CD4-positive, alpha-beta T cell (primary cell): ENCODE measurements around the gene KNG1. TPM values are rescaled to one million over a fixed set of nuclear protein-coding genes. Genes with fewer than 3 reads are reported as not detected.
"Not testable (repeated sequence)": the region's sequence is repeated elsewhere in the genome, so short reads cannot be mapped to it uniquely, and the experiment has no call there.

Source experiments
- ATAC-seq: fragments of 200-7000 bp; cut with Tn5 transposase; one replicate; pipeline ENCODE4 v1.10.0; 2022; ENCODE audit warnings: mild to moderate bottlenecking; ENCODE audit not compliant: poor library complexity
- CTCF ChIA-PET: fragments of 350-600 bp; sonication (Branson Sonifier 250); formaldehyde crosslinking; loops from one replicate; lab custom pipeline; 2021; ENCODE audit warnings: antibody characterized with exemption, inconsistent platforms; lab: Charles Lee
- POLR2A ChIA-PET: fragments of 350-600 bp; sonication (Branson Sonifier 250); formaldehyde crosslinking; loops from one replicate; lab custom pipeline; 2021; ENCODE audit warnings: antibody characterized with exemption, inconsistent platforms; lab: Charles Lee
- DNase-seq, 14 experiments: peaks; one replicate each; pipeline ENCODE4 v3.0.0-alpha.2; 2013 to 2020; ENCODE audit warnings: mixed read lengths in 2 of 14
- H3K27ac ChIP-seq, 2 donors: one replicate each; pipeline versions ENCODE4 v1.5.1 to v1.7.0; 2013; ENCODE audit warnings: low read length in 2 of 2, low read depth in 1 of 2, mild to moderate bottlenecking in 1 of 2
- H3K27me3 ChIP-seq, 2 experiments: 1 replicate in 1 of 2; 2 replicates in 1 of 2; pipeline versions ENCODE4 v1.6.1 to v1.7.0; 2013; ENCODE audit warnings: low read length in 2 of 2, control low read depth in 1 of 2, mild to moderate bottlenecking in 1 of 2, moderate library complexity in 1 of 2; ENCODE audit not compliant: insufficient read depth in 2 of 2, control insufficient read depth in 1 of 2
- H3K36me3 ChIP-seq: one replicate; pipeline ENCODE4 v1.6.1; 2013; ENCODE audit warnings: low read length, control low read depth; ENCODE audit not compliant: insufficient read depth
- H3K4me1 ChIP-seq: one replicate; pipeline ENCODE4 v1.6.1; 2013; ENCODE audit warnings: low read length, control low read depth; ENCODE audit not compliant: insufficient read depth
- H3K4me3 ChIP-seq: one replicate; pipeline ENCODE4 v1.5.1; 2013; ENCODE audit warnings: mild to moderate bottlenecking, low read length, moderate library complexity
- H3K9me3 ChIP-seq, 2 experiments: 1 replicate in 1 of 2; 2 replicates in 1 of 2; pipeline versions ENCODE4 v1.6.1 to v1.7.0; 2013; ENCODE audit warnings: low read length in 2 of 2, mild to moderate bottlenecking in 2 of 2, control low read depth in 1 of 2, moderate library complexity in 1 of 2; ENCODE audit not compliant: control insufficient read depth in 1 of 2, insufficient read depth in 1 of 2
- H3K27ac Mint-ChIP-seq: one replicate; pipeline ENCODE4 v1.8.0; 2020; ENCODE audit warnings: mixed read lengths
- H3K27me3 Mint-ChIP-seq: one replicate; pipeline ENCODE4 v1.8.0; 2021; ENCODE audit warnings: mixed read lengths
- H3K36me3 Mint-ChIP-seq: one replicate; pipeline ENCODE4 v1.8.0; 2021; ENCODE audit warnings: low read depth, mixed read lengths
- H3K4me1 Mint-ChIP-seq: one replicate; pipeline ENCODE4 v1.8.0; 2021; ENCODE audit warnings: low read depth, mixed read lengths
- H3K4me3 Mint-ChIP-seq: one replicate; pipeline ENCODE4 v1.8.0; 2020; ENCODE audit warnings: mild to moderate bottlenecking, mixed read lengths
- H3K9me3 Mint-ChIP-seq: one replicate; pipeline ENCODE4 v1.8.0; 2020; ENCODE audit warnings: mixed read lengths
- intact Hi-C, 2 experiments: fragments of 100-400 bp; cut with DNase I in 1 of 2; cut with micrococcal nuclease in 1 of 2; formaldehyde crosslinking; loops; one replicate each; pipeline versions ENCODE4 v1.15.1 to v1.9.0; 2023 to 2025; cut with DNase I, micrococcal nuclease
- total RNA-seq, 174 experiments: library from RNA in 2 of 174; stranded (reverse) in 2 of 174; gene quantifications; one replicate each; pipeline ENCODE4 v1.2.3 and lab custom pipeline; 2021 to 2026
- TF ChIP-seq, protein P1 (sequence below): fragments of 200-600 bp; IDR thresholded peaks from one replicate; pipeline ENCODE4 v1.8.0; 2022; ENCODE audit warnings: antibody characterized with exemption, mild to moderate bottlenecking

Gene KNG1
- total RNA-seq, 2 experiments from 2014 or later = not detected

GRCh38 chr3:186696522-186696921, 20.6 kb upstream of the KNG1 start:
- H3K27ac ChIP-seq = no peak overlapping the region
- no peaks in the 10 kb centered on the region for H3K36me3 Mint-ChIP-seq
- H3K4me1 Mint-ChIP-seq = no peaks in the 10 kb centered on the region
- DNase-seq (no peak), ATAC-seq (no peak)
- no peaks in the 10 kb centered on the region for H3K9me3 ChIP-seq
- ChIA-PET POLR2A (no interaction called here), CTCF (no interaction called here)
- H3K27ac Mint-ChIP-seq = no peak overlapping the region
- H3K27me3 ChIP-seq = no peaks in the 10 kb centered on the region
- TF ChIP-seq, protein P1, sequence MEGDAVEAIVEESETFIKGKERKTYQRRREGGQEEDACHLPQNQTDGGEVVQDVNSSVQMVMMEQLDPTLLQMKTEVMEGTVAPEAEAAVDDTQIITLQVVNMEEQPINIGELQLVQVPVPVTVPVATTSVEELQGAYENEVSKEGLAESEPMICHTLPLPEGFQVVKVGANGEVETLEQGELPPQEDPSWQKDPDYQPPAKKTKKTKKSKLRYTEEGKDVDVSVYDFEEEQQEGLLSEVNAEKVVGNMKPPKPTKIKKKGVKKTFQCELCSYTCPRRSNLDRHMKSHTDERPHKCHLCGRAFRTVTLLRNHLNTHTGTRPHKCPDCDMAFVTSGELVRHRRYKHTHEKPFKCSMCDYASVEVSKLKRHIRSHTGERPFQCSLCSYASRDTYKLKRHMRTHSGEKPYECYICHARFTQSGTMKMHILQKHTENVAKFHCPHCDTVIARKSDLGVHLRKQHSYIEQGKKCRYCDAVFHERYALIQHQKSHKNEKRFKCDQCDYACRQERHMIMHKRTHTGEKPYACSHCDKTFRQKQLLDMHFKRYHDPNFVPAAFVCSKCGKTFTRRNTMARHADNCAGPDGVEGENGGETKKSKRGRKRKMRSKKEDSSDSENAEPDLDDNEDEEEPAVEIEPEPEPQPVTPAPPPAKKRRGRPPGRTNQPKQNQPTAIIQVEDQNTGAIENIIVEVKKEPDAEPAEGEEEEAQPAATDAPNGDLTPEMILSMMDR = no peak
- H3K4me3 Mint-ChIP-seq = no peak overlapping the region
- H3K4me3 ChIP-seq = no peak overlapping the region
- intact Hi-C loops = no loop called here
- H3K9me3 Mint-ChIP-seq = no peaks in the 10 kb centered on the region
- peaks cover 17% of the 10 kb centered on the region for H3K27me3 Mint-ChIP-seq
- H3K4me1 ChIP-seq = no peaks in the 10 kb centered on the region
- no peaks in the 10 kb centered on the region for H3K36me3 ChIP-seq

DNA sequence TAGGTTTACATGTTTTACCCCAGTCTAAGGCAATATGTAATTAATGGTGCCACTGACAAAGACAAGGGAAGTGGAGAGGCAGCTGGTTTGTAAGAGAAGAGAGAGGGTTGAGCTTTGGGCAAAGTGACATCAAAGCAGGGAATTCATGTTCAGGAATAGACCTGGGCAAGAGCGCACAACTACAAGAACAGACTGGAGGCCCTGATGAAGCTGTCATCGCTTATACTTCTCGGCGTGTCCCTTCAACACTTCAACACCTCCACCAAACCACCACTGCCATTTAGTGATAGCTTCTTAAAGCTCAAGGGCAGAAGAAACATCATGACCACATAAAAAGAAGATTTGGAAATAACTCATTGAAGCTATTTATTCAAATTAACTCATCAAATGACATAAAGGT, 19.6 kb upstream of the KNG1 start:
- H3K36me3 Mint-ChIP-seq = no peaks in the 10 kb centered on the region
- Histone ChIP-seq H3K4me1 (no peaks in the 10 kb centered on the region), H3K27ac (no peak overlapping the region), H3K9me3 (no peaks in the 10 kb centered on the region), H3K36me3 (no peaks in the 10 kb centered on the region), H3K4me3 (no peak overlapping the region), H3K27me3 (no peaks in the 10 kb centered on the region)
- H3K27me3 Mint-ChIP-seq = peaks cover 10% of the 10 kb centered on the region
- no peak overlapping the region for H3K4me3 Mint-ChIP-seq
- no peaks in the 10 kb centered on the region for H3K4me1 Mint-ChIP-seq
- CTCF ChIA-PET = no interaction called here
- intact Hi-C loops = no loop called here
- no peak overlapping the region for H3K27ac Mint-ChIP-seq
- POLR2A ChIA-PET = no interaction called here
- ATAC-seq (no peak), DNase-seq (no peak)
- TF ChIP-seq, protein P1 = no peak
- H3K9me3 Mint-ChIP-seq = no peaks in the 10 kb centered on the region

- DNase-seq = no peak
- TF ChIP-seq, protein P1 = no peak
- Mint-ChIP-seq H3K27me3 (peaks cover 17% of the 10 kb centered on the region), H3K4me1 (no peaks in the 10 kb centered on the region), H3K36me3 (no peaks in the 10 kb centered on the region), H3K4me3 (no peak overlapping the region), H3K27ac (no peak overlapping the region), H3K9me3 (no peaks in the 10 kb centered on the region)
- H3K27me3 ChIP-seq = no peaks in the 10 kb centered on the region
- no peak overlapping the region for H3K4me3 ChIP-seq
- ChIA-PET CTCF (no interaction called here), POLR2A (no interaction called here)
- intact Hi-C loops = no loop called here
- H3K9me3 ChIP-seq = no peaks in the 10 kb centered on the region
- no peak for ATAC-seq
- no peak overlapping the region for H3K27ac ChIP-seq
- no peaks in the 10 kb centered on the region for H3K4me1 ChIP-seq
- no peaks in the 10 kb centered on the region for H3K36me3 ChIP-seq
These were observed 16.9 kb upstream of the KNG1 start for GRCh38 chr3:186700267-186700666.

DNA sequence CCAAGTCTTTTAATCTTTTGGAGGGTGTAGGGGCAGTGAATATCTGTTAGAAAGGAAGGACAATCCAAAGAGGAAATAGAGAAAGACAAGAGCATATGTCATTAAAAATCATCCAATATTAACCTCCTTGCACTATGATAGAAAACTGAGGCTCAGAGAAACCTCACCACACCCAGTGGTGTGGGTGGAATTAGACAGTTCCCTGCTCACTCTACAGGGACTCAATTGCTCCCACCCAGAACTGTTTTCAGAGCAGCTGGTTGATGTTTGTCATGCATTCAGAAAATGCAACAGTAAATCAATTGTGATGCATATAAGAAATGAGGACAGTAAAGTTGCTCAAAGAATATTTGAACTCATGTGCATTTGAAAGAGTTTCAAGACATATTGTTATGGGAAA, 14.7 kb upstream of the KNG1 start:
- peaks cover 31% of the 10 kb centered on the region for H3K27me3 Mint-ChIP-seq
- POLR2A ChIA-PET, H3K27me3 ChIP-seq, H3K36me3 Mint-ChIP-seq, ATAC-seq, H3K4me3 Mint-ChIP-seq, H3K27ac ChIP-seq, H3K4me3 ChIP-seq, H3K9me3 Mint-ChIP-seq, H3K4me1 Mint-ChIP-seq, H3K27ac Mint-ChIP-seq, H3K4me1 ChIP-seq, CTCF ChIA-PET, DNase-seq, H3K9me3 ChIP-seq, H3K36me3 ChIP-seq, intact Hi-C loops: not testable (repeated sequence)
